Retinal pigment epithelial cell (primary cell): Measurements from ENCODE around the gene SLFN12.
"Not testable (repeated sequence)": the region's sequence is repeated elsewhere in the genome, so short reads cannot be mapped to it uniquely, and the experiment has no call there.

Experiments
- DNase-seq: peaks from one replicate; pipeline ENCODE4 v3.0.0-alpha.2; 2010; ENCODE audit warnings: low read depth
- H3K4me3 ChIP-seq: 2 replicates; pipeline ENCODE4 v1.5.1; 2011; ENCODE audit warnings: mild to moderate bottlenecking, low read length, control low read depth, moderate library complexity
- CTCF ChIP-seq: conservative IDR thresholded peaks from 2 replicates; pipeline ENCODE4 v1.5.1; 2011; ENCODE audit warnings: low read depth, low read length, control low read depth, inconsistent platforms

The SLFN12 gene

GRCh38 chr17:35414247-35414646, 18.1 kb downstream of the SLFN12 start:
- DNase-seq: no peak
- no peak overlapping the region for H3K4me3 ChIP-seq
- no peak for TF ChIP-seq CTCF

DNA sequence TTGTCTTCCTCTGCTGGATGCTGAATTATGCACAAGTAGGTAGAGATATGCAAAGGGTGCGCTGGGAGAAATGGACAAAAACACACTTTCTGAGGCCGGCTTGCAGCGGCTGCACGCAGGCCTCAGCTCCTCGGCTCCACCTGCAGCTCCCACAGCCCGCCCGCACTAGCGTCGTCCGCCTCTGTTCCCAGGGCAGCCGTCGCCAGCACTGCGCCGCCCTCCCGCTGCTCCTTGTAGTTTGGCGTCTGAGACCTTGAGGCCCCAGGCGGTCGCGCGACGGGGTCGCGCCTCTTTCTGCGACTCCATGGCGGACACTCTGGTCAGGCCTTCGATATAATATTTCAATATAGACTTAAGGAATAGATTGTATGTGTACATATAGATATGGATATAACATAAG, 24.8 kb downstream of the SLFN12 start:
- DNase-seq: no peak
- no peak for TF ChIP-seq CTCF
- H3K4me3 ChIP-seq: no peak overlapping the region

GRCh38 chr17:35406568-35406967, 25.7 kb downstream of the SLFN12 start:
- H3K4me3 ChIP-seq: no peak overlapping the region
- TF ChIP-seq CTCF: no peak
- no peak for DNase-seq

- TF ChIP-seq CTCF: no peak
- H3K4me3 ChIP-seq: no peak overlapping the region
- DNase-seq: no peak
Observed at GRCh38 chr17:35404360-35404759, 27.9 kb downstream of the SLFN12 start.

- DNase-seq, H3K4me3 ChIP-seq: not testable (repeated sequence)
Observed at GRCh38 chr17:35393783-35394182, 38.5 kb downstream of the SLFN12 start.

DNA sequence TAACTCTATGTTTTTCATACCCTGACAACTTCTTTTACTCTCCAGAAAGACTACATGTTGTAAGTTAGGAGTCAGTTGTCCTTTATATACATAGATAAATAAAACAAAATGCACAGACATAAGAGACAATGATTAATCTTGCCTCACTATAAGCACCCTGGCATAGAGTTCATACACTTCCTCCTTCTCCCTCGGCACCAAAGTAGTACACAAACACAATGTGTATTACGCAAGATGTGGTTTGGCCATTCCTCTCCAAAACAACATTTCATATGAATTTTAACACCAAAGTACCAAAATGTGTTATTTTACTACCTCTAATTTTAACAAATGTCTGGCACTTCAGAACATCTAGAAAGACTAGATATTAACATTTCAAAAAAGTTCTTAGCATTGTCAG, 41.6 kb downstream of the SLFN12 start:
- no peak overlapping the region for H3K4me3 ChIP-seq
- no peak for DNase-seq
- no peak for TF ChIP-seq CTCF

GRCh38 chr17:35390156-35390555, 42.1 kb downstream of the SLFN12 start:
- DNase-seq: no peak
- no peak overlapping the region for H3K4me3 ChIP-seq
- TF ChIP-seq CTCF: no peak

GRCh38 chr17:35387496-35387895, 44.8 kb downstream of the SLFN12 start:
- no peak for DNase-seq
- H3K4me3 ChIP-seq: no peak overlapping the region
- no peak for TF ChIP-seq CTCF
